CD4-positive, alpha-beta T cell (primary cell): Measurements from ENCODE around the gene HSPG2. TPM values are rescaled to one million over a fixed set of nuclear protein-coding genes. Genes with fewer than 3 reads are reported as not detected.

Experiments
- ATAC-seq: fragments of 200-7000 bp; cut with Tn5 transposase; one replicate; pipeline ENCODE4 v1.10.0; 2022; ENCODE audit warnings: mild to moderate bottlenecking; ENCODE audit not compliant: poor library complexity
- CTCF ChIA-PET: fragments of 350-600 bp; sonication (Branson Sonifier 250); formaldehyde crosslinking; loops from one replicate; lab custom pipeline; 2021; ENCODE audit warnings: antibody characterized with exemption, inconsistent platforms; lab: Charles Lee
- POLR2A ChIA-PET: fragments of 350-600 bp; sonication (Branson Sonifier 250); formaldehyde crosslinking; loops from one replicate; lab custom pipeline; 2021; ENCODE audit warnings: antibody characterized with exemption, inconsistent platforms; lab: Charles Lee
- DNase-seq, 14 experiments: peaks; one replicate each; pipeline ENCODE4 v3.0.0-alpha.2; 2013 to 2020; ENCODE audit warnings: mixed read lengths in 2 of 14
- H3K27ac ChIP-seq, 2 donors: one replicate each; pipeline versions ENCODE4 v1.5.1 to v1.7.0; 2013; ENCODE audit warnings: low read length in 2 of 2, low read depth in 1 of 2, mild to moderate bottlenecking in 1 of 2
- H3K27me3 ChIP-seq, 2 experiments: 1 replicate in 1 of 2; 2 replicates in 1 of 2; pipeline versions ENCODE4 v1.6.1 to v1.7.0; 2013; ENCODE audit warnings: low read length in 2 of 2, control low read depth in 1 of 2, mild to moderate bottlenecking in 1 of 2, moderate library complexity in 1 of 2; ENCODE audit not compliant: insufficient read depth in 2 of 2, control insufficient read depth in 1 of 2
- H3K36me3 ChIP-seq: one replicate; pipeline ENCODE4 v1.6.1; 2013; ENCODE audit warnings: low read length, control low read depth; ENCODE audit not compliant: insufficient read depth
- H3K4me1 ChIP-seq: one replicate; pipeline ENCODE4 v1.6.1; 2013; ENCODE audit warnings: low read length, control low read depth; ENCODE audit not compliant: insufficient read depth
- H3K4me3 ChIP-seq: one replicate; pipeline ENCODE4 v1.5.1; 2013; ENCODE audit warnings: mild to moderate bottlenecking, low read length, moderate library complexity
- H3K9me3 ChIP-seq, 2 experiments: 1 replicate in 1 of 2; 2 replicates in 1 of 2; pipeline versions ENCODE4 v1.6.1 to v1.7.0; 2013; ENCODE audit warnings: low read length in 2 of 2, mild to moderate bottlenecking in 2 of 2, control low read depth in 1 of 2, moderate library complexity in 1 of 2; ENCODE audit not compliant: control insufficient read depth in 1 of 2, insufficient read depth in 1 of 2
- H3K27ac Mint-ChIP-seq: one replicate; pipeline ENCODE4 v1.8.0; 2020; ENCODE audit warnings: mixed read lengths
- H3K27me3 Mint-ChIP-seq: one replicate; pipeline ENCODE4 v1.8.0; 2021; ENCODE audit warnings: mixed read lengths
- H3K36me3 Mint-ChIP-seq: one replicate; pipeline ENCODE4 v1.8.0; 2021; ENCODE audit warnings: low read depth, mixed read lengths
- H3K4me1 Mint-ChIP-seq: one replicate; pipeline ENCODE4 v1.8.0; 2021; ENCODE audit warnings: low read depth, mixed read lengths
- H3K4me3 Mint-ChIP-seq: one replicate; pipeline ENCODE4 v1.8.0; 2020; ENCODE audit warnings: mild to moderate bottlenecking, mixed read lengths
- H3K9me3 Mint-ChIP-seq: one replicate; pipeline ENCODE4 v1.8.0; 2020; ENCODE audit warnings: mixed read lengths
- intact Hi-C, 2 experiments: fragments of 100-400 bp; cut with DNase I in 1 of 2; cut with micrococcal nuclease in 1 of 2; formaldehyde crosslinking; loops; one replicate each; pipeline versions ENCODE4 v1.15.1 to v1.9.0; 2023 to 2025; cut with DNase I, micrococcal nuclease
- total RNA-seq, 174 experiments: library from RNA in 2 of 174; stranded (reverse) in 2 of 174; gene quantifications; one replicate each; pipeline ENCODE4 v1.2.3 and lab custom pipeline; 2021 to 2026
- TF ChIP-seq, protein P1 (sequence below): fragments of 200-600 bp; IDR thresholded peaks from one replicate; pipeline ENCODE4 v1.8.0; 2022; ENCODE audit warnings: antibody characterized with exemption, mild to moderate bottlenecking

The HSPG2 gene
- total RNA-seq, 2 experiments from 2014 or later: 10.8 to 11.0 TPM

GRCh38 chr1:21821385-21822019 lies 115.6 kb downstream of the HSPG2 start:
- no peak overlapping the region for H3K27ac Mint-ChIP-seq
- H3K4me3 Mint-ChIP-seq: no peak overlapping the region
- TF ChIP-seq, protein P1, sequence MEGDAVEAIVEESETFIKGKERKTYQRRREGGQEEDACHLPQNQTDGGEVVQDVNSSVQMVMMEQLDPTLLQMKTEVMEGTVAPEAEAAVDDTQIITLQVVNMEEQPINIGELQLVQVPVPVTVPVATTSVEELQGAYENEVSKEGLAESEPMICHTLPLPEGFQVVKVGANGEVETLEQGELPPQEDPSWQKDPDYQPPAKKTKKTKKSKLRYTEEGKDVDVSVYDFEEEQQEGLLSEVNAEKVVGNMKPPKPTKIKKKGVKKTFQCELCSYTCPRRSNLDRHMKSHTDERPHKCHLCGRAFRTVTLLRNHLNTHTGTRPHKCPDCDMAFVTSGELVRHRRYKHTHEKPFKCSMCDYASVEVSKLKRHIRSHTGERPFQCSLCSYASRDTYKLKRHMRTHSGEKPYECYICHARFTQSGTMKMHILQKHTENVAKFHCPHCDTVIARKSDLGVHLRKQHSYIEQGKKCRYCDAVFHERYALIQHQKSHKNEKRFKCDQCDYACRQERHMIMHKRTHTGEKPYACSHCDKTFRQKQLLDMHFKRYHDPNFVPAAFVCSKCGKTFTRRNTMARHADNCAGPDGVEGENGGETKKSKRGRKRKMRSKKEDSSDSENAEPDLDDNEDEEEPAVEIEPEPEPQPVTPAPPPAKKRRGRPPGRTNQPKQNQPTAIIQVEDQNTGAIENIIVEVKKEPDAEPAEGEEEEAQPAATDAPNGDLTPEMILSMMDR: no peak
- H3K9me3 Mint-ChIP-seq: no peaks in the 10 kb centered on the region
- H3K4me3 ChIP-seq: no peak overlapping the region
- no peaks in the 10 kb centered on the region for H3K9me3 ChIP-seq
- H3K4me1 ChIP-seq: no peaks in the 10 kb centered on the region
- CTCF ChIA-PET: no interaction called here
- H3K36me3 ChIP-seq: no peaks in the 10 kb centered on the region
- POLR2A ChIA-PET: no interaction called here
- DNase-seq (no peak), ATAC-seq (no peak)
- peaks cover 6% of the 10 kb centered on the region for H3K27me3 Mint-ChIP-seq
- H3K27me3 ChIP-seq: no peaks in the 10 kb centered on the region
- H3K36me3 Mint-ChIP-seq: no peaks in the 10 kb centered on the region
- peaks cover 11% of the 10 kb centered on the region for H3K4me1 Mint-ChIP-seq
- intact Hi-C loops: no loop called here
- no peak overlapping the region for H3K27ac ChIP-seq

DNA sequence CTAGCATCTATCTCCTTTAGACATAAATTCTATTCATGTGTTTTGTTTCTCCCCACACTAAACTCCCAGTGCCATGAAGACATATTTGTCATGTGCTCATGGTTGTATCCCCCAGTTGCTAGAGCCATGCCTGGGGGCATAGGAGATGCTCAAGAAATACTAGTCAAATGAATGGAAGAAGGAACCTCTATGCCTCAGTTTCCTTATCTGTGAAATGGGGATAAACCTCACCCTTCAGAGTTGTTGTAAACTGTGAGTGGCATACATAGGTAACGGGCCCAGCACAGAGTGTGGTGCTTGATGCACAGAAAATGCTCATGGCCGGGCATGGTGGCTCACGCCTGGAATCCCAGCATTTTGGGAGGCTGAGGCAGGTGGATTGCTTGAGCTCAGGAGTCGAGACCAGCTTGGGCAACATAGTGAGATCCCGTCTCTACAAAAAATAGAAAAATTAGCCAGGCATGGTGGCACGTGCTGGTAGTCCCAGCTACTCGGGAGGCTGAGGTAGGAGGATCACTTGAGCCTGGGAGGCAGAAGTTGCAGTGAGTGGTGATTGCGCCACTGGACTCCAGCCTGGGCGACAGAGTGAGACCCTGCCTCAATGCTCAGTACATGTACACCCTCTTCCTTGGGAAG lies 116.4 kb downstream of the HSPG2 start:
- TF ChIP-seq, protein P1: no peak
- H3K9me3 ChIP-seq: no peaks in the 10 kb centered on the region
- no peak overlapping the region for H3K4me3 ChIP-seq
- Mint-ChIP-seq H3K4me1 (peaks cover 11% of the 10 kb centered on the region), H3K9me3 (no peaks in the 10 kb centered on the region), H3K27me3 (peaks cover 6% of the 10 kb centered on the region), H3K4me3 (no peak overlapping the region), H3K36me3 (no peaks in the 10 kb centered on the region), H3K27ac (no peak overlapping the region)
- intact Hi-C loops: no loop called here
- H3K27ac ChIP-seq: no peak overlapping the region
- no peak for DNase-seq
- H3K4me1 ChIP-seq: no peaks in the 10 kb centered on the region
- POLR2A ChIA-PET: no interaction called here
- no peaks in the 10 kb centered on the region for H3K36me3 ChIP-seq
- CTCF ChIA-PET: no interaction called here
- ATAC-seq: no peak
- no peaks in the 10 kb centered on the region for H3K27me3 ChIP-seq

GRCh38 chr1:21818656-21819055 lies 118.5 kb downstream of the HSPG2 start:
- DNase-seq (peak in 7 of 14 experiments; percentile 10 to 60 (median 25)), ATAC-seq (peak; percentile 80)
- H3K4me3 Mint-ChIP-seq: no peak overlapping the region
- no peaks in the 10 kb centered on the region for H3K36me3 ChIP-seq
- H3K4me3 ChIP-seq: no peak overlapping the region
- ChIA-PET CTCF (no interaction called here), POLR2A (no interaction called here)
- H3K27ac Mint-ChIP-seq: no peak overlapping the region
- no peaks in the 10 kb centered on the region for H3K36me3 Mint-ChIP-seq
- peaks cover 1 to 3% of the 10 kb centered on the region in 2 experiments for H3K27me3 ChIP-seq
- no peak overlapping the region for H3K27ac ChIP-seq
- peaks cover 11% of the 10 kb centered on the region for H3K4me1 Mint-ChIP-seq
- H3K9me3 ChIP-seq: peaks cover 0 to 7% of the 10 kb centered on the region in 2 experiments
- TF ChIP-seq, protein P1: no peak
- peaks cover 12% of the 10 kb centered on the region for H3K27me3 Mint-ChIP-seq
- peaks cover 7% of the 10 kb centered on the region for H3K4me1 ChIP-seq
- intact Hi-C loops: no loop called here
- no peaks in the 10 kb centered on the region for H3K9me3 Mint-ChIP-seq
